Keratinocyte (primary cell): ENCODE data around the gene FAM120B. TPM values are rescaled to one million over a fixed set of nuclear protein-coding genes. Genes with fewer than 3 reads are reported as not detected.

Experiments
- DNase-seq: peaks from one replicate; pipeline ENCODE4 v3.0.0-alpha.2; 2011; ENCODE audit warnings: low read depth, missing footprints, low spot score
- FAIRE-seq: peaks from 2 replicates; lab custom pipeline; 2011; peaks lifted over from hg19 to GRCh38; lab: Jason Lieb, UNC
- H2AFZ ChIP-seq: 2 replicates; pipeline ENCODE4 v1.6.0; 2012; ENCODE audit warnings: low read length, control low read depth, inconsistent platforms; ENCODE audit not compliant: control insufficient read depth
- H3K27ac ChIP-seq: 2 replicates; pipeline ENCODE4 v1.5.1; 2011; ENCODE audit warnings: low read length; ENCODE audit not compliant: control insufficient read depth, insufficient read depth
- H3K27me3 ChIP-seq: 3 replicates; pipeline ENCODE4 v1.6.0; 2011; ENCODE audit warnings: low read length; ENCODE audit not compliant: control insufficient read depth, insufficient read depth; ENCODE audit errors: extremely low read depth
- H3K36me3 ChIP-seq, 2 experiments: 2 replicates in 1 of 2; 3 replicates in 1 of 2; pipeline ENCODE4 v1.5.1; 2011; ENCODE audit warnings: low read length in 2 of 2, mild to moderate bottlenecking in 1 of 2; ENCODE audit not compliant: control insufficient read depth in 2 of 2, insufficient read depth in 2 of 2; ENCODE audit errors: extremely low read depth in 1 of 2
- H3K4me1 ChIP-seq: 3 replicates; pipeline ENCODE4 v1.5.1; 2011; ENCODE audit warnings: low read length; ENCODE audit not compliant: control insufficient read depth, insufficient read depth; ENCODE audit errors: extremely low read depth
- H3K4me2 ChIP-seq: 3 replicates; pipeline ENCODE4 v1.6.0; 2011; ENCODE audit warnings: low read depth, low read length; ENCODE audit not compliant: control insufficient read depth, insufficient read depth; ENCODE audit errors: extremely low read depth
- H3K4me3 ChIP-seq, 3 experiments: fragments of 200-600 bp in 1 of 3; sonication (generic) in 1 of 3; 2 replicates in 2 of 3; 3 replicates in 1 of 3; pipeline ENCODE4 v1.5.1; 2011 to 2016; ENCODE audit warnings: low read length in 3 of 3, mild to moderate bottlenecking in 3 of 3, control low read depth in 2 of 3, inconsistent platforms in 1 of 3, low read depth in 1 of 3, mixed read lengths in 1 of 3, mixed run types in 1 of 3, moderate library complexity in 1 of 3; ENCODE audit not compliant: control insufficient read depth in 2 of 3, insufficient read depth in 2 of 3; ENCODE audit errors: extremely low read depth in 1 of 3
- H3K79me2 ChIP-seq: 2 replicates; pipeline ENCODE4 v1.6.0; 2012; ENCODE audit warnings: low read length; ENCODE audit not compliant: control insufficient read depth, insufficient read depth
- H3K9ac ChIP-seq: 3 replicates; pipeline ENCODE4 v1.6.0; 2011; ENCODE audit warnings: low read length; ENCODE audit not compliant: control insufficient read depth, insufficient read depth; ENCODE audit errors: extremely low read depth
- H3K9me1 ChIP-seq: 3 replicates; pipeline ENCODE4 v1.6.0; 2011; ENCODE audit warnings: low read length; ENCODE audit not compliant: control insufficient read depth, insufficient read depth; ENCODE audit errors: extremely low read depth
- H3K9me3 ChIP-seq: 2 replicates; pipeline ENCODE4 v1.5.1; 2012; ENCODE audit warnings: low read depth, low read length; ENCODE audit not compliant: control insufficient read depth
- H4K20me1 ChIP-seq: 3 replicates; pipeline ENCODE4 v1.6.0; 2011; ENCODE audit warnings: low read length; ENCODE audit not compliant: control insufficient read depth, insufficient read depth; ENCODE audit errors: extremely low read depth
- EZH2 ChIP-seq: IDR thresholded peaks from one replicate; pipeline ENCODE4 v1.6.1; 2012; ENCODE audit warnings: inconsistent platforms, mild to moderate bottlenecking, low read length, moderate library complexity
- dilution Hi-C: fragments of 300-500 bp; cut with MboI; formaldehyde crosslinking; loops from one replicate; pipeline ENCODE4 v1.7.0; 2020; ENCODE audit warnings: low sequenced_read_pairs; ENCODE audit not compliant: extremely low pct_ligation_motif_present
- polyA plus RNA-seq, 5 experiments: library from polyadenylated mRNA; depleted of rRNA in 3 of 5; stranded (reverse) in 3 of 5; stranded (forward) in 1 of 5; unstranded in 1 of 5; fragments of >200 nt; gene quantifications; 1 replicate in 1 of 5; 2 replicates in 3 of 5; 3 replicates in 1 of 5; pipeline versions ENCODE4 v1.2.1 to v1.2.3, GENCODE V29; 2011 to 2012; ENCODE audit warnings: missing spikeins in 2 of 5, low read depth in 1 of 5, low replicate concordance in 1 of 5
- TF ChIP-seq, protein P1 (sequence below), 3 experiments: IDR thresholded peaks in 1 of 3; conservative IDR thresholded peaks in 1 of 3; optimal IDR thresholded peaks in 1 of 3; 2 replicates in 2 of 3; 3 replicates in 1 of 3; pipeline versions ENCODE3 to v1.5.1; 2011; ENCODE audit warnings: low read length in 3 of 3, mild to moderate bottlenecking in 3 of 3, moderate library complexity in 2 of 3, control low read depth in 1 of 3, inconsistent platforms in 1 of 3; ENCODE audit not compliant: insufficient read depth in 2 of 3; ENCODE audit errors: extremely low read depth in 1 of 3

Gene FAM120B
- polyA plus RNA-seq, 1 donor (not counting 4 experiments of a cell fraction or from before 2014, with no cell fraction given) = 17.4 TPM

DNA sequence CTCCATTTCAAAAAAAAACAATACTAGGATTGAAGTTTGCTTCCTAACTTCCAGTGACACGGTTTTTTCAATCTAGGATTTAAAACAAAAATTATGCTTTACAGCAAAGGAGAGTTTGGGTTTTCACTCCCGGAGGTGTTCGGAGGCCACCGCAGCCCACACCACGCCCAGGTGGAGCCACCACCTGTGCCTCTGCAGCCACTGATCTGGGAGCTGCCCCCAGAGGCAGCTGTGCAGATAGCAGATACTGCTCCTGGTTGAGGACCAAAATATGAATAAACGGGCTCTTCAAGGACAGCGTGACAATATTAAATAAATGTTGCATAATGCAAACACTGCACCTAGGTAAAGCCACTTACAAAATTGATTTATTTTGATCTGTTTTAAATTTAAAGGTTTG, 45.9 kb upstream of the FAM120B start:
- TF ChIP-seq, protein P1, sequence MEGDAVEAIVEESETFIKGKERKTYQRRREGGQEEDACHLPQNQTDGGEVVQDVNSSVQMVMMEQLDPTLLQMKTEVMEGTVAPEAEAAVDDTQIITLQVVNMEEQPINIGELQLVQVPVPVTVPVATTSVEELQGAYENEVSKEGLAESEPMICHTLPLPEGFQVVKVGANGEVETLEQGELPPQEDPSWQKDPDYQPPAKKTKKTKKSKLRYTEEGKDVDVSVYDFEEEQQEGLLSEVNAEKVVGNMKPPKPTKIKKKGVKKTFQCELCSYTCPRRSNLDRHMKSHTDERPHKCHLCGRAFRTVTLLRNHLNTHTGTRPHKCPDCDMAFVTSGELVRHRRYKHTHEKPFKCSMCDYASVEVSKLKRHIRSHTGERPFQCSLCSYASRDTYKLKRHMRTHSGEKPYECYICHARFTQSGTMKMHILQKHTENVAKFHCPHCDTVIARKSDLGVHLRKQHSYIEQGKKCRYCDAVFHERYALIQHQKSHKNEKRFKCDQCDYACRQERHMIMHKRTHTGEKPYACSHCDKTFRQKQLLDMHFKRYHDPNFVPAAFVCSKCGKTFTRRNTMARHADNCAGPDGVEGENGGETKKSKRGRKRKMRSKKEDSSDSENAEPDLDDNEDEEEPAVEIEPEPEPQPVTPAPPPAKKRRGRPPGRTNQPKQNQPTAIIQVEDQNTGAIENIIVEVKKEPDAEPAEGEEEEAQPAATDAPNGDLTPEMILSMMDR (optimal IDR thresholded peaks at IDR 0.05 in 1 of 3, IDR thresholded peaks at IDR 0.05 in 1 of 3, conservative IDR thresholded peaks at IDR 0.05 in 1 of 3; ENCODE audit: extremely low read depth in 1 of 3, insufficient read depth in 2 of 3, low read length in 3 of 3) = peak in 1 of 3 experiments; percentile 27
- no peak for TF ChIP-seq EZH2
- dilution Hi-C loops = no loop called here
- Histone ChIP-seq H3K4me3 (no peak overlapping the region), H3K27me3 (no peaks in the 10 kb centered on the region), H2AFZ (no peak overlapping the region), H3K79me2 (no peaks in the 10 kb centered on the region), H3K9me1 (no peaks in the 10 kb centered on the region), H3K9ac (no peak overlapping the region), H3K4me1 (no peaks in the 10 kb centered on the region), H3K9me3 (no peaks in the 10 kb centered on the region), H3K27ac (no peak overlapping the region), H3K4me2 (no peak overlapping the region), H3K36me3 (no peaks in the 10 kb centered on the region), H4K20me1 (no peaks in the 10 kb centered on the region)
- DNase-seq (no peak), FAIRE-seq (no peak)

DNA sequence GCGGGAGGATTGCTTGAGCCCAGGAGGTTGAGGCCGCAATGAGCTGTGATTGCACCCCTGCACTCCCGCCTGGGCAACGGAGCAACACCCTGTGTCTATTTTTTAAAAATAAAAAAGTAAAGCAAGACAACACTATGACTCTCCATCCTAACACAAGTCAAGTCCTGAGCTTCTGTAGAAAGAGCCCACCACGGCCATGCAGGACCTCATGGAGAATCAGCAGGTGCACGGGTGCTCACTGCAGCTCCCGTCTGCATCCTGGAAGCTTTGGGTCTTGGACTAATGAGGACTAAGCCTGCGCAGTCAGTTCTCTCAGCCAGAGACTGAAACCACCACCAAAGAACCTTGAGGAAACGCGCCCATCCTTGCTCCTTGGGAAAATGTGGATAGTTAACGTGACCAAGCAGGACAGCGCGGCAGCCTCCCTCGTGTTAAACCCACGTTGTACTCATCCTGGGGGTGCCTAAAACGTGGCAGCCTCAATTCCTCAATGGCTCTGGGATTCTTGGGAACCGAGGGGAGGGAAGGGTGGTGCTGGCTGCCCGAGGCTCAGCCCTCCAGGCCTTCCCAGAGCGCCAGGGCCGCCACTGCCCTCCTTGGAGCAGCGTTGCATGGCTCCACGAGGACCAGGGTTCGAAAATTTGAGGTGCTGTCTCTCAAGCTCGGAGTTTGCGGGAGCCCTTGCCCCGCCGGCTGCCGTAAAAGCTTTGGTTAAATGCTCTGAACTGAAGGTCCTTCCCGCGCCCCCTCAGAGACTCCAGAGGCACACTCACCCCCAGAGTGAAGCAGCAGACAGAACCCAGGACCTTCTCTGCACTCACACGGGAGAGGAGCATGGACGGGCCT, 44.7 kb upstream of the FAM120B start:
- Histone ChIP-seq H2AFZ (no peak overlapping the region), H3K9ac (no peak overlapping the region)

More for the DNA sequence above, 44.7 kb upstream of the FAM120B start:
- no peaks in the 10 kb centered on the region for H3K79me2 ChIP-seq
- no peak overlapping the region for H3K27ac ChIP-seq
- DNase-seq (no peak), FAIRE-seq (no peak)
- dilution Hi-C loops = no loop called here
- TF ChIP-seq EZH2 = no peak
- TF ChIP-seq, protein P1 (optimal IDR thresholded peaks at IDR 0.05 in 1 of 3, IDR thresholded peaks at IDR 0.05 in 1 of 3, conservative IDR thresholded peaks at IDR 0.05 in 1 of 3; ENCODE audit: extremely low read depth in 1 of 3, insufficient read depth in 2 of 3, low read length in 3 of 3) = no peak
- H3K4me1 ChIP-seq = no peaks in the 10 kb centered on the region
- no peaks in the 10 kb centered on the region for H3K36me3 ChIP-seq
- no peaks in the 10 kb centered on the region for H3K9me3 ChIP-seq
- no peaks in the 10 kb centered on the region for H3K9me1 ChIP-seq
- H3K27me3 ChIP-seq = no peaks in the 10 kb centered on the region
- H4K20me1 ChIP-seq = no peaks in the 10 kb centered on the region
- H3K4me3 ChIP-seq = no peak overlapping the region
- H3K4me2 ChIP-seq = no peak overlapping the region
